DOHH2 (cell line): ENCODE results near the gene THRB.

Source experiments
- CTCF ChIP-seq: fragments of 200-600 bp; sonication (generic); IDR thresholded peaks from one replicate; pipeline ENCODE4 v1.5.1; 2014; ENCODE audit warnings: antibody characterized with exemption, mild to moderate bottlenecking, low read depth, low read length; ENCODE audit not compliant: poor library complexity, severe bottlenecking
- EZH2phosphoT487 ChIP-seq: fragments of 200-600 bp; sonication (generic); IDR thresholded peaks from 2 replicates; pipeline ENCODE4 v1.6.1; 2017; ENCODE audit warnings: borderline replicate concordance, mild to moderate bottlenecking, antibody characterized with exemption, low read length, moderate library complexity, mixed read lengths

- no peak for TF ChIP-seq CTCF
- TF ChIP-seq EZH2phosphoT487 = no peak
Observed at GRCh38 chr3:24483873-24484272, 10.8 kb downstream of the THRB start.
